Naive thymus-derived CD8-positive, alpha-beta T cell (primary cell): Measurements from ENCODE around the gene SLC2A6. TPM values are rescaled to one million over a fixed set of nuclear protein-coding genes. Genes with fewer than 3 reads are reported as not detected.

Source experiments
- ATAC-seq, 2 donors: fragments of 150-1000 bp; cut with Tn5 transposase in 1 of 2; sonication (Bioruptor Pico), chemical (Tn5 transposase) in 1 of 2; 1 replicate in 1 of 2; 2 replicates in 1 of 2; pipeline ENCODE4 v1.10.0; 2021; ENCODE audit warnings: mild to moderate bottlenecking in 2 of 2, moderate library complexity in 2 of 2
- POLR2A ChIA-PET: fragments of 350-600 bp; sonication (Branson Sonifier 250); formaldehyde crosslinking; loops from one replicate; lab custom pipeline; 2021; ENCODE audit warnings: antibody characterized with exemption; lab: Charles Lee
- DNase-seq, 10 donors: peaks; one replicate each; pipeline versions ENCODE4 v3.0.0 to v3.0.0-alpha.2; 2020 to 2022
- H3K27ac Mint-ChIP-seq, 10 donors: one replicate each; pipeline ENCODE4 v1.8.0; 2020 to 2022; ENCODE audit warnings: mild to moderate bottlenecking in 10 of 10, mixed read lengths in 10 of 10, moderate library complexity in 4 of 10, inconsistent platforms in 1 of 10
- H3K27me3 Mint-ChIP-seq, 5 donors: one replicate each; pipeline ENCODE4 v1.8.0; 2021 to 2022; ENCODE audit warnings: mixed read lengths in 5 of 5
- H3K36me3 Mint-ChIP-seq, 3 donors: one replicate each; pipeline ENCODE4 v1.8.0; 2020 to 2022; ENCODE audit warnings: mixed read lengths in 3 of 3, mild to moderate bottlenecking in 2 of 3, inconsistent platforms in 1 of 3
- H3K4me1 Mint-ChIP-seq, 4 donors: one replicate each; pipeline ENCODE4 v1.8.0; 2021 to 2022; ENCODE audit warnings: mixed read lengths in 4 of 4
- H3K4me3 Mint-ChIP-seq, 10 donors: one replicate each; pipeline ENCODE4 v1.8.0; 2020 to 2022; ENCODE audit warnings: mild to moderate bottlenecking in 10 of 10, mixed read lengths in 10 of 10, moderate library complexity in 6 of 10, inconsistent platforms in 1 of 10
- H3K9me3 Mint-ChIP-seq, 9 donors: one replicate each; pipeline ENCODE4 v1.8.0; 2020 to 2022; ENCODE audit warnings: mixed read lengths in 9 of 9, mild to moderate bottlenecking in 3 of 9, inconsistent platforms in 1 of 9, moderate library complexity in 1 of 9
- polyA plus RNA-seq, 3 donors: library from polyadenylated mRNA; unstranded; fragments of 300-500 nt; fragmentation: Illumina TruSeq; gene quantifications; one replicate each; pipeline ENCODE4 v1.2.3, GENCODE V29; 2021
- total RNA-seq, 8 experiments: library from RNA in 2 of 8; stranded (reverse) in 2 of 8; gene quantifications; one replicate each; pipeline ENCODE4 v1.2.3 and lab custom pipeline; 2021 to 2026

The SLC2A6 gene
- total and polyA plus RNA-seq, 5 experiments from 2014 or later: 4.0 to 8.7 (median 6.0) TPM

DNA sequence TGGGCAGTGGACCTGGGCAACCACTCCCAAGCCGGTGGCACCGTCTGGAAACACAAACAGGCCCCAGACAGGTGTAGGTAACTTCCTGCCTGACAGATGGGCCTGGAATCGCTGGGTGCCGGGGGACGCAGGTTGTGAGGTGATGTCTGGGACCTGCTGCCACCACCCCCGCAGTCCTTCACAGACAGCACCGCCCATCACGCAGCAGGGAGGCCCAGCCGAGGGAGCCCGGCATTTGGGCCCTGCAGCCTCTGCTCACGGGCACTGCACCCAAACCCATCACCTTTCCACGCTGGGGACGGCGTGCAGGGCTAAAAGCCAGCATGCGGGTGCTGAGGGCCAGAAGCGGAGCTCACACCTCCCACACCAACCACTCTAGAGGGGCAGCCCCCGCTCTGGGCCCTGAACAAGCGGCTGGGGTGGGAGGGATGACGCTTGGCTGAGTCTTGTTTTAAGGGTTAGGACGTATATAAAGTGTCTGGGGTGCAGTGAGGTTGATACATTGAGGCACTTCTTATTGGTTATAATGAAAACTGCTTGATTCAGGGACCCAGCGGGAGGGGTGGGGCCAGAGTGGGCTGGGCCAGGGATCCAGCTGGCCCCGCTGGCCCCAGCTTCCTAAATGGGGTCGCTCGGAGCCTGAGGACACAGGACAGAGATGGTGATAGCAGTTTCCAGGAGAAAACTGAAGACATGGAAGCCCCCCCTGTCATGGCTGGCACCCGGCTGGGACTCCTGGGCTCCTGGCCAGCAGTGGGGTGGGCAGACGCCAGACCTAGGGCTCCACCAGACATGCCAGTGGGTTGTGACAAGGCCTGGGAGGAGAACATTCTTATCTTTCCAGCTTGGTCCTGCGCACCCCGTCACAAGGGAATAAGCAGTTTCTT is 34.6 kb upstream of the SLC2A6 start:
- no peak for DNase-seq
- Mint-ChIP-seq H3K4me1 (peaks cover 9 to 20% (median 18%) of the 10 kb centered on the region in 4 donors), H3K27me3 (no peaks in the 10 kb centered on the region), H3K27ac (no peak overlapping the region), H3K36me3 (no peaks in the 10 kb centered on the region), H3K4me3 (no peak overlapping the region), H3K9me3 (no peaks in the 10 kb centered on the region)
- POLR2A ChIA-PET: no interaction called here
- no peak for ATAC-seq

DNA sequence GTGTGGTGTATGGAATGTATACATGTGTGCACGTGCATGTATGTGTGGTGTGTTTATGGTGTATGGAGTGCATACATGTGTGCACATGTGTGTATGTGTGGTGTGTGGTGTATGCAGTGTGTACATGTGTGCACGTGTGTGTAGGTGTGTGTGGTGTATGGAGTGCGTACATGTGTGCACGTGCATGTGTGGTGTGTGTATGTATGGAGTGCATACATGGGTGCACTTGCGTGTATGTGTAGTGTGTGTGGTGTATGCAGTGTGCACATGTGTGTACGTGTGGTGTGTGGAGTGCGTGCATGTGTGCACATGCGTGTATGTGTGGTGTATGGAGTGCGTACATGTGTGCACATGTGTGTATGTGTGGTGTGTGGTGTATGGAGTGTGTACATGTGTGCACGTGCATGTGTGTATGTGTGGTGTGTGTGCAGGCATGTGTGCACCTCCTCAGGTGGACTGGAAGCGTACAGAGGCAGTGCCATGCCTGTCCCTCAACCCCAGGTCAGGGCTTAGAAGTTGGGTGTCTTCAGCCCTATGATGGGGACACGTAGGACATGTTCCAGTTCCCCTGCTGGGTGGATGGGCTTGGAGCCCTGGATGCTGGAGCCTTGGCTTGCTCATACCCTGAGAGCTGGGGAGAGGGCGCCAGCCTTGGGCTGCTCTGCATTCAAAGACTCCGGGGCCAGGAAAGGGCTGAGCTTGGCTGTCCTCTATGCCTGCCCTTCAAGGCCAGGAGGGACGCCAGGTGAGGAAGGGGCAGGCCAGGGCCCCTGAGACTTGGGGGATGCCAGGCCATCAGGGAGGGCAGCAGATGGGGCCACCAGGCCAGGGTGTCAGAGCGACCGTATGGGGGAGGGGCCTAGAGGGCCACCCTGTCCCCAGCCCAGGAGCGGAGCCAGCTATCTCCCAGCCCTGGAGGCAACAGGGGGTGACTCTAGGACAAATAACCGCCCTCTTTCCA is 33.6 kb upstream of the SLC2A6 start:
- POLR2A ChIA-PET: no interaction called here
- H3K4me1 Mint-ChIP-seq: peaks cover 9 to 30% (median 24%) of the 10 kb centered on the region in 4 donors
- no peak overlapping the region for H3K4me3 Mint-ChIP-seq

DNA sequence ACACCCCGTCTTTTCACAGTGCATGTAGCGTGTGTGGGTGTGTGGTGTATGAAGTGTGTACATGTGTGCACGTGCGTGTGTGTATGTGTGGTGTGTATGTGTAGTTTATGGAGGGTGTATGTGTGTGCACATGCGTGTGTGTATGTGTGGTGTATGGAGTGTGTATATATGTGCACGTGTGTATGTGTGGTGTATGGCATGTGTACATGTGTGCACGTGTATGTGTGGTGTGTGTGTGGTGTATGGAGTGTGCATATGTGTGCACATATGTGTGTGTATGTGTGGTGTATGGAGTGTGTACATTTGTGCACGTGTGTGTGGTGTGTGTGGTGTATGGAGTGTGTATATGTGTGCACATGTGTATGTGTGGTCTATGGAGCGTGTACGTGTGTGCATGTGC is 32.7 kb upstream of the SLC2A6 start:
- no peak overlapping the region for H3K27ac Mint-ChIP-seq
- H3K4me3 Mint-ChIP-seq: no peak overlapping the region
- H3K4me1 Mint-ChIP-seq: peaks cover 9 to 33% (median 25%) of the 10 kb centered on the region in 4 donors
- H3K9me3 Mint-ChIP-seq: no peaks in the 10 kb centered on the region
- no peaks in the 10 kb centered on the region for H3K27me3 Mint-ChIP-seq
- no peak for DNase-seq
- POLR2A ChIA-PET: no interaction called here
- no peak for ATAC-seq
- H3K36me3 Mint-ChIP-seq: no peaks in the 10 kb centered on the region

More for the DNA sequence above, 33.6 kb upstream of the SLC2A6 start:
- Mint-ChIP-seq H3K27me3 (no peaks in the 10 kb centered on the region), H3K36me3 (no peaks in the 10 kb centered on the region), H3K9me3 (no peaks in the 10 kb centered on the region), H3K27ac (no peak overlapping the region)
- no peak for ATAC-seq
- DNase-seq: no peak

DNA sequence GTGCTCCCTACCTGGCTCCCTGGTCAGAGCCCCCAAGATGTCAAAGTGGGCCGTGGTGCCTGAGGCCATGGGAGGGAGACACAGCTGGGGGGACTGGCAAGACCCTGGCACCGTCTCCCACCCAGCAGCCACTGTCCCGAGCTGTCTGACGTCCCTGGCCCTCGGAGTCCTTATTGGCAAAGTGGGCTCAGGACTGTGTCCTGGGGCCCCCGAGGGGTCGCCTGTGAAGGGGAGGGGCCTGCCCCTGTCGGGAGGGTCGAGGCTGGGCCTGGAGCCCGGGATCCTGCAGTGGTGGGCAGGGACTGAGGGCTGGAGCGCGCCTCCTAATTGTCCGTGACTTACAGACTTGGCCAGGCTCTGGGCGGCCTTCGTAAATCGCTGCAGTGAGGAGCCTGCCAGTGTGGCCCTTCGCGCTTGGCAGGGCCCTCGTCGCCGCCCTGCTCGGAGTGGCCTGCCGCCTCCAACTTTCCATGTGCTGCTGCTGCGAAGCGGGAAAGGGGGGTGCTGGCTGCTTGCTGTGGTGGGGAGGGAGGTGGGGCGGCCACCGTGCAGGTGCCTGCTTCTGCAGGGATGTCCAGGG is 32.1 kb upstream of the SLC2A6 start:
- peak overlapping the region in 7 of 10 donors; percentile 58 to 99 (median 97) for H3K27ac Mint-ChIP-seq
- H3K27me3 Mint-ChIP-seq: no peaks in the 10 kb centered on the region
- peaks cover 9 to 33% (median 25%) of the 10 kb centered on the region in 4 donors for H3K4me1 Mint-ChIP-seq
- POLR2A ChIA-PET: no interaction called here
- ATAC-seq (no peak), DNase-seq (no peak)
- H3K9me3 Mint-ChIP-seq: no peaks in the 10 kb centered on the region
- no peaks in the 10 kb centered on the region for H3K36me3 Mint-ChIP-seq
- peak overlapping the region in 3 of 10 donors; percentile 17 to 47 (median 26) for H3K4me3 Mint-ChIP-seq

DNA sequence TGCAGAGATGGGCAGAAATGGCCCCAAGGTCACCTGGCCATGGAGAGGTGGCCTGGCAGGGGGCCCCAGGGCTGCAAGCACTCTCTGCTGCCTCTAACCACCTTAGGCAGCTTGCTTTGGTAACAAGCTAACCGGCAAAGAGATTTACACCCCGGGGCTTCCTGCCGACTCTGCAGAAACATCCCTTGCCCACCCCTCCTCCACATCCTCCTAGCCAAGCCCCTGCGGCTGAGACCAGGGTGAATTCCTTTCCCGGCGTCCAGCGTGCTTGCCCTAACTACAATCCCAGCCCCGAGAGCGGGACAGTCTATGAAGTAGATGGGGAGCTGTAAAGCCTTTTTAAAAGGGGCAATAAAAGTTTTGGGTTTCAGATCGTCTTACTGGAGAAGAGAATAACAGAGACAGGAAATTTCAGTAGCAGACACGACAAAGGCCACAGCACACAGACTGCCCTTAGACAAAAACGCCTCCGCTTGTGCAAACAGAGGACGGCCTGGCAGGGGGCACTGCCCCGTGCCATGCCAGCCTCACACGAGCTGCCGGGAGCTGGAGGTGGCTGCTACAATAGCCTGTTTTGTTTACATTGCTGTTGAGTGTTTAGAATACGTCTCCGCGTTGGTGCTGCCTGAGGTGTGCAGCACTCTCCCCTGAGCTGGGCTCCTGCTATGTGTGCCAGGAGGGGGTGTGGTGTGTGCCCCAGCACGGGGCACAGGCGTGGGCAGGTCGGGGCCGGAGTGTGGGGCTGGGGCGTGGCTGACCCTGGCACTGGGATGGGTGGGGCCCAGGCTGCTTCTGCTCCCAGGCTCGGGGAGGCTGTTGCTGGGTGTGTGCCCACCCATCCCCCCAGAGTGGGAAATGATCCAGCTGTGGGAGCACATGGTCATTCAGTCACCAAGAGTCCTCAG is 30.5 kb upstream of the SLC2A6 start:
- Mint-ChIP-seq H3K4me1 (peaks cover 9 to 33% (median 25%) of the 10 kb centered on the region in 4 donors), H3K9me3 (no peaks in the 10 kb centered on the region), H3K27me3 (no peaks in the 10 kb centered on the region), H3K36me3 (no peaks in the 10 kb centered on the region), H3K27ac (peak overlapping the region; percentile 91 to 99 (median 97)), H3K4me3 (peak overlapping the region; percentile 78 to 92 (median 85))
- POLR2A ChIA-PET: interaction anchor here (0.7 to 2.8 kb wide), 22 partner anchors 10 to 565 kb away, joined by 3 to 14 read pairs (median 5); partner anchors contain the start of genes ADAMTSL2, CACFD1, GTF3C5 and SLC2A6
- peak in 6 of 10 donors; percentile 19 to 67 (median 54) for DNase-seq
- ATAC-seq: peak; percentile 84 to 86

DNA sequence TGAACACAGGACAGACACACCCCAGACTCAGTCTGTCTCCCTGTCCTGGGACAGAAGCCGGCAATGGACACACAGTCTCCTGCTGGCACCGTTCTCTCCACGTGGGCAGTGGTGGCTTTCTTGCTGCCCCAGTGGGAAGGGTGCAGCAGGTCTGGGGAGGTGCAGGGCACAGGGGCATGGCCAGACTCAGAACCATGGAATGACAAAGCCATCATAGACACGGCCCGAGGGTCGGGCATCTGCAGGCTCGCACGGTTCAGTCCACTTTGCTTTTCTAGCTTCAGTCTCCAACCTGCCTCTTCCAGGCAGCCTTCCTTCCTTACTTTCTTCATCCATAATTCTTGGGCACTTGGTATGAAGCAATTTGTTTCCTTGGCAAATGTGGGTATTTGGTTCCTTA is 29.1 kb upstream of the SLC2A6 start:
- ATAC-seq (no peak), DNase-seq (no peak)
- Mint-ChIP-seq H3K36me3 (no peaks in the 10 kb centered on the region), H3K4me1 (peaks cover 9 to 33% (median 25%) of the 10 kb centered on the region in 4 donors), H3K9me3 (no peaks in the 10 kb centered on the region), H3K27me3 (peaks cover 0 to 3% (median 0%) of the 10 kb centered on the region in 5 donors), H3K4me3 (peak overlapping the region in 1 of 10 donors; percentile 78), H3K27ac (peak overlapping the region; percentile 91 to 99 (median 97))
- POLR2A ChIA-PET: interaction anchor here (2.2 to 2.8 kb wide), 2 partner anchors 194 to 563 kb away, joined by 8 to 13 read pairs; partner anchors contain the start of gene TSC1

DNA sequence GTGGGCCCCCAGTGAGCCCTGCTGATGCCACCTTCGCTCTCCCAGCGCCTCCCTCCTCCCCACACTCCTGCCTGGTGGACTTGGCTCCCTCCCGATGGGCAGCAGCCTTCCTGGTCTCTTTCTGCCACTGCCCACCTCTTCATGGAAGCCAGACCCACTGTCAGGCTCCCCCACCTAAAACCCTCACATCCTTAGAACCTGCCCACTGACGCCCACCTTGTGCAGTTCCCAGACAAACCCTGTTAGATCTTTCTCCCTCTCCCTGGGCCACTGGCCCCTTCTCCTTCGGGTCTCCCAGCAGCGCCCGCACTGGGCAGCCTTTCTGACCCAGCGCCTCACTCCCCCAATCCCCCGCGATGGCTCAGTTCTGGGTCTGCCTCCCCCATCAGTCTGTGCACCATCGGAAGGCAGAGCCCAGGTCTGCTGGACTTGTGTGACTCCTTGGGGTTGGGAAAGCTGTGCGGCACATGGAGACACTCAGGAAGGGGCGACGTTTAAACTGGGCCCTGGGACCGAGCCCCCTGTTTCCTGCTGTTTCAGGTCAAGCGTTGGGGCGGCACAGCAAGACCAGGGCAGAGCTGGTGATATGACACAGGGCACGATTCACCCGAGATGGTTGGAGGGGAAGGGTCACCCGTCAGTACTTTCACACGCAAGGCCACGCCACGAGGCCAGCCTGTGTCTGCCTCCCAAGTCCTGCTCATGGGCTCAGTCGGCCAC is 28.5 kb upstream of the SLC2A6 start:
- ATAC-seq: no peak
- Mint-ChIP-seq H3K27me3 (peaks cover 0 to 3% (median 0%) of the 10 kb centered on the region in 5 donors), H3K4me3 (peak overlapping the region in 3 of 10 donors; percentile 7 to 18 (median 8)), H3K9me3 (peaks cover 0 to 4% (median 3%) of the 10 kb centered on the region in 9 donors), H3K27ac (peak overlapping the region; percentile 91 to 99 (median 97)), H3K4me1 (peaks cover 9 to 33% (median 25%) of the 10 kb centered on the region in 4 donors), H3K36me3 (peaks cover 0 to 2% (median 0%) of the 10 kb centered on the region in 3 donors)
- peak in 1 of 10 donors; percentile 62 for DNase-seq
- POLR2A ChIA-PET: interaction anchor here (2.8 kb wide), 1 partner anchor 194 kb away, joined by 13 read pairs; no protein-coding TSS in a partner anchor

DNA sequence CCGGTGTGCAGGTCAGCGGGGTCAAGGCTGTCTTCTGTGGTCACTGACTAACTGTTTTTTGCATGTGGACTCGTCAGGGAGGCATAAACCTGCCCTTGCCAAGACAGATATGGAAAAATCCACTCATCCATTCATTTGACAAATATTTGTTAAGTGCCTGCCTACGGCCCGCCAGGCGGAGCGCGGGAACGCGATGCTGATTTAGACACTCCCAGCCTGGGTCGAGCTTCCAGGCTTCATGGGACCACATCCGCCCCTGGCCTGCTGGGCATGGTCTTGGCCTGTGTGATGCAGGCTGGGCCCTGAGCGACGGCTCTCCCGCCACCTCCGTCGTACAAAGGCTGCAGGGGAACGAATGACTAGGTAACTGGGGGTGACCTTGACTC is 27.7 kb upstream of the SLC2A6 start:
- Mint-ChIP-seq H3K9me3 (peaks cover 0 to 12% (median 6%) of the 10 kb centered on the region in 9 donors), H3K27ac (peak overlapping the region in 4 of 10 donors; percentile 46 to 97 (median 94)), H3K36me3 (peaks cover 0 to 9% (median 0%) of the 10 kb centered on the region in 3 donors), H3K4me3 (no peak overlapping the region), H3K27me3 (peaks cover 0 to 3% (median 0%) of the 10 kb centered on the region in 5 donors), H3K4me1 (peaks cover 9 to 33% (median 25%) of the 10 kb centered on the region in 4 donors)
- DNase-seq (peak in 1 of 10 donors; percentile 45), ATAC-seq (no peak)
- POLR2A ChIA-PET: no interaction called here

DNA sequence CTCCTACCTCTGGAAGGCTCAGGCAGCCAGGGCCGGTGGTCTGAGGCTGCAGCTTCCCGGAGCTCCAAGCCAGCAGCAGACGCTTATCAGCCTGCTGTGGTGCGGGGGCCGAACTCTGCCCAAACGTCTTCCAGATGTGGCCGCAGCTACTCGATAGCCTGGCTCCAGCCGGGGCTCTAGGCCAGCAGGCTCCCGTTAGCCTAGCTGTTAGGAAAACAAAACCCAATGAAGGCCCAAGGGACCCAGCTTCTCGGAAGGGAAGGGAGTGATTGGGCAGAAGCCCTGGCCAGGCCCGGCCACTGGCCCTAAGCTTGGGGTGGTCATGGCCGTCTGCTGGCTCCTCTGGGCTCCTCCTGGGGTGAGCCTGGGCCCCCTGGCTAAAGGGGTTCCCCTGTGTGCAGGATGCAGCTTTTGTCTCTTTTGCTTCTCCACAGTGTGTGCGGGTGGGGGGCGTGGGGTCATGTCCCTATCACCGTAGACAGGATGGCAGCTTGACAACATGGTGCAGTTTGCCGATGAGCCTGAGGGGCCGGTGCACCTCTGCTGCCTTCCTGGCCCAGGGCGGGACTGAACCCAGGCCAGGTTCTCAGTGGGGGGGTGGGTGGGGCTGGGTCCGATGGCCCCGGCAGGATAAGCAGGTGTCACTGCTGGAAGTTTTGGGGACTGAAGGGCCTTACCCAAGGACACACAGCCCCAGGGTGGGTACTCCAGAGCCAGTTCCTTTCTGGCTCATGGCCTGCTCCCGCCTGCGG is 27.2 kb upstream of the SLC2A6 start:
- Mint-ChIP-seq H3K27ac (peak overlapping the region in 3 of 10 donors; percentile 38 to 60 (median 43)), H3K36me3 (peaks cover 0 to 15% (median 0%) of the 10 kb centered on the region in 3 donors), H3K4me3 (no peak overlapping the region), H3K4me1 (peaks cover 9 to 33% (median 25%) of the 10 kb centered on the region in 4 donors), H3K27me3 (peaks cover 0 to 3% (median 0%) of the 10 kb centered on the region in 5 donors), H3K9me3 (peaks cover 0 to 17% (median 11%) of the 10 kb centered on the region in 9 donors)
- POLR2A ChIA-PET: interaction anchor here (1.0 kb wide), 1 partner anchor 476 kb away, joined by 3 read pairs; no protein-coding TSS in a partner anchor
- ATAC-seq (no peak), DNase-seq (peak in 1 of 10 donors; percentile 59)
